ENCODE results near the gene NUDT8.

The NUDT8 gene

DNA sequence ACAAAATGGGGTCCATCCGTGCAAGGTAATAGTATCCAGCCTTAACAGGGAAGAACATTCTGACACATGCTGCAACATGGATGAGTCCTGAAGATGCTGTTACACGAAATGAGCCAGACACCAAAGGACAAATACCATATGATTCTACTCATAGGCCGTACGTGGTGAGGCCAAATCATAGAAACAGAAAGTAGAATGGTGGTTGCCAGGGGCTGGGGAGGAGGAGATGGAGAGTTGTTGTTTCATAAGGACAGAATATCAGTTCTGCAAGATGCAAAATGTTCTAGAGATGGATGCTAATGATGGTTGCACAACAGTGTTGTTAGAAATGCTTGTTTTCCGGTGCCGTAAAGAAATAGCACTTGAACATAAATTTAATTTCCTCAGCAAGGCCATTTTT lies 7.2 kb upstream of the NUDT8 start:
- no peaks in the 10 kb centered on the region for H4K20me1 ChIP-seq (ENCODE audit: insufficient read depth, low read length, poor library complexity, severe bottlenecking)
- H3K27me3 ChIP-seq (ENCODE audit: insufficient read depth, low read length, poor library complexity, severe bottlenecking) = no peaks in the 10 kb centered on the region
- H3K9me2 ChIP-seq (replicated peaks; ENCODE audit: low read depth, low read length) = no peaks in the 10 kb centered on the region
- no peaks in the 10 kb centered on the region for H3K36me3 ChIP-seq (ENCODE audit: insufficient read depth, low read length)
- no peak for TF ChIP-seq EZH2phosphoT487 (IDR thresholded peaks at IDR 0.05; ENCODE audit: borderline replicate concordance)
- H3K79me2 ChIP-seq (ENCODE audit: insufficient read depth, low read length) = no peaks in the 10 kb centered on the region
- 0 out of 2 replicates have a peak, but pooled peaks cover 3% of the 10 kb centered on the region for H3F3A ChIP-seq (ENCODE audit: low read depth)
- no peak overlapping the region for H3K4me2 ChIP-seq (ENCODE audit: low read depth, low read length, poor library complexity, severe bottlenecking)
- H3K4me3 ChIP-seq (ENCODE audit: low read length, poor library complexity, severe bottlenecking) = no peak overlapping the region
- H3K9me3 ChIP-seq (ENCODE audit: insufficient read depth, low read depth, low read length) = no peaks in the 10 kb centered on the region
- H3K9ac ChIP-seq (ENCODE audit: low read depth, low read length, poor library complexity, severe bottlenecking) = no peak overlapping the region
- H2AFZ ChIP-seq (ENCODE audit: low read length) = no peak overlapping the region
- no peaks in the 10 kb centered on the region for H3K4me1 ChIP-seq (ENCODE audit: insufficient read depth, low read length, poor library complexity, severe bottlenecking)

- H3K36me3 ChIP-seq (ENCODE audit: insufficient read depth, low read length) = no peaks in the 10 kb centered on the region
- no peaks in the 10 kb centered on the region for H4K20me1 ChIP-seq (ENCODE audit: insufficient read depth, low read length, poor library complexity, severe bottlenecking)
- H3K79me2 ChIP-seq (ENCODE audit: insufficient read depth, low read length) = no peaks in the 10 kb centered on the region
- H3F3A ChIP-seq (ENCODE audit: low read depth) = 0 out of 2 replicates have a peak, but pooled peaks cover 3% of the 10 kb centered on the region
- H3K4me3 ChIP-seq (ENCODE audit: low read length, poor library complexity, severe bottlenecking) = no peak overlapping the region
- H3K9ac ChIP-seq (ENCODE audit: low read depth, low read length, poor library complexity, severe bottlenecking) = no peak overlapping the region
- H2AFZ ChIP-seq (ENCODE audit: low read length) = no peak overlapping the region
- no peaks in the 10 kb centered on the region for H3K9me3 ChIP-seq (ENCODE audit: insufficient read depth, low read depth, low read length)
- no peaks in the 10 kb centered on the region for H3K27me3 ChIP-seq (ENCODE audit: insufficient read depth, low read length, poor library complexity, severe bottlenecking)
- TF ChIP-seq, protein P1, sequence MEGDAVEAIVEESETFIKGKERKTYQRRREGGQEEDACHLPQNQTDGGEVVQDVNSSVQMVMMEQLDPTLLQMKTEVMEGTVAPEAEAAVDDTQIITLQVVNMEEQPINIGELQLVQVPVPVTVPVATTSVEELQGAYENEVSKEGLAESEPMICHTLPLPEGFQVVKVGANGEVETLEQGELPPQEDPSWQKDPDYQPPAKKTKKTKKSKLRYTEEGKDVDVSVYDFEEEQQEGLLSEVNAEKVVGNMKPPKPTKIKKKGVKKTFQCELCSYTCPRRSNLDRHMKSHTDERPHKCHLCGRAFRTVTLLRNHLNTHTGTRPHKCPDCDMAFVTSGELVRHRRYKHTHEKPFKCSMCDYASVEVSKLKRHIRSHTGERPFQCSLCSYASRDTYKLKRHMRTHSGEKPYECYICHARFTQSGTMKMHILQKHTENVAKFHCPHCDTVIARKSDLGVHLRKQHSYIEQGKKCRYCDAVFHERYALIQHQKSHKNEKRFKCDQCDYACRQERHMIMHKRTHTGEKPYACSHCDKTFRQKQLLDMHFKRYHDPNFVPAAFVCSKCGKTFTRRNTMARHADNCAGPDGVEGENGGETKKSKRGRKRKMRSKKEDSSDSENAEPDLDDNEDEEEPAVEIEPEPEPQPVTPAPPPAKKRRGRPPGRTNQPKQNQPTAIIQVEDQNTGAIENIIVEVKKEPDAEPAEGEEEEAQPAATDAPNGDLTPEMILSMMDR (conservative IDR thresholded peaks at IDR 0.05; ENCODE audit: low read length) = no peak
- TF ChIP-seq EZH2phosphoT487 (IDR thresholded peaks at IDR 0.05; ENCODE audit: borderline replicate concordance) = no peak
- no peak overlapping the region for H3K4me2 ChIP-seq (ENCODE audit: low read depth, low read length, poor library complexity, severe bottlenecking)
- no peaks in the 10 kb centered on the region for H3K9me2 ChIP-seq (replicated peaks; ENCODE audit: low read depth, low read length)
- peaks cover 12% of the 10 kb centered on the region for H3K4me1 ChIP-seq (ENCODE audit: insufficient read depth, low read length, poor library complexity, severe bottlenecking)
Measured at GRCh38 chr11:67635231-67635521, 5.4 kb upstream of the NUDT8 start.

DNA sequence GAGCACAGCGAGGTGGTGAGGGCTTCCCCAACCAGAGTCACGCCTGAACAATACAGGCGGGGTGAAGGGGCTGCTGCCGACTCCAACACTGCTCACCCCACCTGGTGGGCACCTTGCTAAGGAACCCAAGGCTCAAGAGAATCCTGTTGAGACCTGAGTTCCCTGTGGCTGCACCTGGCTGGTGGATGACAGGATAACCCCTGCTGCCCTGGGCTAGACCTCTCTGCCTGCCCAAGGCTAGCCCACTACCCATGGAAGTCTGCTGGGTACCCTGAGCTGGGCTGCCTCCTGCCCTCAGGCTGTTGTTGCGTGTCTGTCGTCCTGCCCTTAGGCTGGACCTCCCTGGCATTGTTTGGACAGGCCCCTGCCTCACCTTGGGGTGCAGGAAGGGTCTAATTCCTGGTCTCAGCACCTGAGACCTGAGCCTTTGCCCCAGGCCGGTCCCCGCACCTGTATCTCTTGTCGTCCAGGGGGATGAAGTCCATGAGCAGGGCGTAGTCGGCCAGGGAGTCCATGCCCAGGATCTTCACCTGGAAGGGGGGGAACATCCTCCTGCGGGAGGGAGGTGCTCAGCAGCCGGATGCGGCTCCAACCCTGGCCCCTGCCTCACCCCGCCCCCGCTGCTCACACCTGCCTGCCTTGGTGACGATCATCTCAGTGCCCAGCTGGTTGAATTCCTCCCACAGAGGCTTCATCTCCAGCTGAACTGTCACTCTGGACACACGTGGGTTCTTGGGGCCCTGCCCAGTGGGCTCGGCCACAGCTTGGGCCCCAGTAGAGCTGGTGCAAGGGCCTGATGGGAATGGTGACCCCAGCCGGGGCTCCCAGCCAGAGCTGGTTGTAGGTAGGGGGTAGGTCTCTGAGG lies 4.9 kb upstream of the NUDT8 start:
- TF ChIP-seq EZH2phosphoT487 (IDR thresholded peaks at IDR 0.05; ENCODE audit: borderline replicate concordance) = no peak
- TF ChIP-seq, protein P1 (conservative IDR thresholded peaks at IDR 0.05; ENCODE audit: low read length) = no peak
- Histone ChIP-seq H3K9ac (ENCODE audit: low read depth, low read length, poor library complexity, severe bottlenecking) (no peak overlapping the region), H3K9me2 (replicated peaks; ENCODE audit: low read depth, low read length) (no peaks in the 10 kb centered on the region)

More for the DNA sequence above, 4.9 kb upstream of the NUDT8 start:
- no peak overlapping the region for H3K4me3 ChIP-seq (ENCODE audit: low read length, poor library complexity, severe bottlenecking)
- H3K79me2 ChIP-seq (ENCODE audit: insufficient read depth, low read length) = no peaks in the 10 kb centered on the region
- no peaks in the 10 kb centered on the region for H3K36me3 ChIP-seq (ENCODE audit: insufficient read depth, low read length)
- no peaks in the 10 kb centered on the region for H4K20me1 ChIP-seq (ENCODE audit: insufficient read depth, low read length, poor library complexity, severe bottlenecking)
- 0 out of 2 replicates have a peak, but pooled peaks cover 3% of the 10 kb centered on the region for H3F3A ChIP-seq (ENCODE audit: low read depth)
- no peak overlapping the region for H3K4me2 ChIP-seq (ENCODE audit: low read depth, low read length, poor library complexity, severe bottlenecking)
- H3K9me3 ChIP-seq (ENCODE audit: insufficient read depth, low read depth, low read length) = no peaks in the 10 kb centered on the region
- no peaks in the 10 kb centered on the region for H3K27me3 ChIP-seq (ENCODE audit: insufficient read depth, low read length, poor library complexity, severe bottlenecking)
- H2AFZ ChIP-seq (ENCODE audit: low read length) = no peak overlapping the region
- H3K4me1 ChIP-seq (ENCODE audit: insufficient read depth, low read length, poor library complexity, severe bottlenecking) = peaks cover 12% of the 10 kb centered on the region
